HT-29 (cell line): ENCODE results near the gene ODAD3. TPM values are rescaled to one million over a fixed set of nuclear protein-coding genes. Genes with fewer than 3 reads are reported as not detected.
"Not testable (repeated sequence)": the region's sequence is repeated elsewhere in the genome, so short reads cannot be mapped to it uniquely, and the experiment has no call there.

Experiments
- DNase-seq: peaks from one replicate; pipeline ENCODE4 v3.0.0-alpha.2; 2015; ENCODE audit warnings: low spot score
- total RNA-seq: library from RNA; depleted of rRNA; stranded (reverse); fragments of >200 nt; shearing (Covaris generic); gene quantifications from 2 replicates; pipeline ENCODE4 v1.2.3, GENCODE V29; 2014

Gene ODAD3
- total RNA-seq, 1 experiment from 2014 or later = not detected

DNA sequence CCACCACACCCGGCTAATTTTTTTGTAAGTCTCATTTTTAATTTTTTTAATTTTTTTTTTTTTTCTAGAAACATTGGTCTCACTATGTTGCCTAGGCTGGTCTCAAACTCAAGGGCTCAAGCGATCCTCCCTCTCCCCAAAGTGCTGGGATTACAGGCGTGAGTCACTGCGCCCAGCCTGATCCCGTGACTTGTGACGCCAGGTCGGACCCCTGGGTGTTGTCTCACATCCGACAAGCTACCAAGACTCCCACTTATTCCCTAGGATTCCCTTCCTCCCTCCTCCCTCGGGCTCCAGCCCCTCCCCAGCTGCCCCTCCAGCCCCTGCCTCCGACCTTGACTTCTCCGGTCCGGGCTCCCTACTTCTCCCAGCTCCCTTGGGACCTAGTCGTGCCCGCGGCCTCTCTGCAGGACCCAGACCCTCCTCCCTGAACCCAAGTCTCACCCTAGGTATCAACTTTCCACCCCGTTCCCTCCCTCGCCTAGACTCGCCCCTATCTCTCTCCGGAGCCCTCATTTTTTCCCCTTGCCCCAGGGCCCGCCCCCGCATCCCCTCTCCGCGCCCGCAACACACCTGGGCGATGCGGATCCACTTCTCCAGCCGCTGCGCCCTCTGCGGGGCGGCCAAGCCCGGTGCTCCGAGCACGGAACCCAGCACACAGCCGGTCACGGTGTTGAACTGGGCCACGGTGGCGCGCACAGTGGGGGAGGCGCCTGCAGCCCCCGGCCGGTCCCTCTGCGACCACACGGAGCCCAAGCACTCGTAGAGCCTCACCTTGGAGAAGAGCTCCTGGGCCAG lies 28.9 kb downstream of the ODAD3 start:
- no peak for DNase-seq

DNA sequence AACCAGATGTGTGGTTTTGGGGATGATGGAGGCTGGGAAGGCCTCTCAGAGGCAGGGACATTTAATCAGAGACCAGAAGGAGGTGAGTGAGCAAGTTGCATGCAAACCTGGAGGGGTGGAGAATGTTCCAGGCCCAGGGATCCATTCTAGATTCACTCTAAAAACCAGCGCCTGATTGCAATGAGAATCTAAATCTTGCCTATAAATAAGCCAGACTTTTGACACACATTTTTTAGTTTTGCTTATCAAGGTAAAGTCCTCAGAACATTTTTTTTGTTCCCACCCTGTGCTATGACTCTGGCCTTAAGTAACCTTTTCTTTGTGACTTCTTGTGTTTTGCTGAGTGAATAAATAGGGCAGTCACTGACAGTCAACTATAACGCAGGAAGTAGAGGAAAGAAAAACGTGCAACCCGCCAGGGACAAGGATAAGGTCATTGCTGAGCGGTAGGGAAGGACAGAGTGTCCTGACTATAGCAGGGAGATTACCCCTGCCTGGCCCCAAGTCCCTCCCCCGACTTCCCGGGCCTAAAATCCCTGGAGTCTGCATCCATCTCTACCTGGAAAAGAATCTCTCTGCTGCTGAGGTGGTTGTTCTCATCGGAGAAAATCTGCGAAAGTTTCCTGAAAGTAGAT lies 30.2 kb downstream of the ODAD3 start:
- no peak for DNase-seq

DNA sequence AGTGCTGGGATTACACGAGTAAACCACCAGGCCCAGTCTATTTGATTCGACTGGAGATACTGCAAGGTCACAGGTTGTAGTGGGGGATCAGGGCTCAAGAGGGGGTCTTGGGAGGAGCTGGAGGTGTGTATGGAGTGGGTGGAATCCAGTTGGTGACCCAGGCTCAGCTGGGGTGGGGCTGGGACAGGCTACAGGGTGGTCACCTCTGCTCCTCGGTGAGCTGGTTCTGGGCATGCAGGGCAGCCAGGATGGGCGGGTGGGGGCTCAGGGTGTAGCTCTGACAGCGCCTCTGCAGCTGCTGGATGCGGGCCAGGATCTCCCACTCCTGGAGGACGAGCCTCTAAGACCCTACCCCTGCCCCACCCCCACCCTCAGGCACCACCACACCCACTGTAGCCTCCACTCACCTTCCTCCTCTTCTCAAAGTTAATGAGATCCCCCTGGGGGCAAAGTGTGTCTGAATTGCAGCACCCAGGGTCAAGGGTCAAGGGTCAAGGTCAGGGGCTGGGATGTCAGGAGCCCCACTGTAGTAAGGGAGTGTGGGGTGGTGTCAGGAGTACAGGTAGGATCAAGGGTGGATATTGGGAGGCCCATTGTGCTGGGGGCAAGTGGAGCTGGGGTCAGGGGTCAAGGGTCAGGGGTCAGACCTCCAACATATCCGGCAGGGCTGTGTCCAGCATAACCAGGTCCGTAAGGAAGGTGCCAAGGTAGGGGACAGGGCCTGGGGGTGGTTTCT lies 32.9 kb downstream of the ODAD3 start:
- no peak for DNase-seq

DNA sequence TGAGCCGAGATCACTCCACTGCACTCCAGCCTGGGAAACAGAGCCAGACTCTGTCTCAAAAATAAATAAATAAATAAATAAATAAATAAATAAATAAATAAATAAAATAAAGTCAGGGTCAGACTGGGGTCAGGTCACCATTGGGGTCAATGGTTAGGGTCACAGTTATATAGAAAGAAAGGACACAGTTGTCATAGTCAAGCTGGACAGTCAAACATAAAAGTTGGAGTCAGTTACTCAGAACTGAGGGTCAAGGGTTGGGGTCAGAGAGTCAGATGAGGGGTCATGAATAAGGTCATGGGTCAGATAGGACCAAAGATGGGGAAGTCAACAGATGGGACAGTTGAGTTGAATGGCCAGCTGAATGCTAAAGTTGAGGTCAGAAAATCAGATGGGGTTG lies 34.1 kb downstream of the ODAD3 start:
- DNase-seq = no peak

DNA sequence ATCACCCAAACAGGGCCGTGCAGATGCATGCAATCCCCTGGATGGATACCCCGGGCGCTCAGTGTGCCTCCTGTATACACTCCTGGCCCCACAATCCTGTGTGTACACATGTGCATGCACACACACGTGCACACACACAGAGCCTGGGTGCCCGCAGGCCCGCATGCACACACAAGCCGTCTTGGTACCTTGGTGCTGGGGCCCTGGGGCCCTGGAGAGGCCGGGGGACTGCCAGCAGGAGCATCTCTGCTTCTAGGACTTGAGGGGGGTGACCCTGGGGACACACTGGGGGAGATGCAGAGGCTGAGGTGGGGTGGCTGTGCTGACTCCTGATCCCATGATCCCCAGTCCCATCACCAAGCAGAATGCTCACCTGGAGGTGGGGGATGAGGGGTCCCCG lies 35.3 kb downstream of the ODAD3 start:
- no peak for DNase-seq

DNA sequence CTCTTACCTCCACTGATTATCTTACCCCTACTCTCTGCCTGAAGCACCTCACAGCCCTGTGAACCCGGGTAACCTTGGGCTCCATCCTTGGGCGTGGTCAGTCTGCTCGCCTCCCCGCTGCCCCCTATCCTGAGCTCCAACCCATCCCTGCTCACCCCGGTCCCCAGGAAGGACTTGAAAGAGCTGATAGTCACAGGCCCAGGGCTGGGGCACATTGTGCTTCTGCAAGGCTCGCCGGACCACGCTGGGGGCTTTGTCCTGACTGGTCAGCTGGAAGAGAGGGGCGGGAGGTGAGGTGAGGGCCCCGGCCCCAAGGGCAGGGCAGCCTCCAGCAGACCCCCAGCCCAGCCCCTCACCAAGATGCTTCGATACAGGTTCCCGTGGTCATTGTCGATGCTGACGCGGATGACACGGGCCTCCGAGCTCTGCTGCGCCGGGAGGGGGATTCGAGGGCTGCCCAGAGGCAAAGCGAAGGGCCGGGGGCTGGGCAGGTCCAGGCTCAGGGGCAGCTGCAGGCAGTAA lies 37.8 kb downstream of the ODAD3 start:
- no peak for DNase-seq

DNA sequence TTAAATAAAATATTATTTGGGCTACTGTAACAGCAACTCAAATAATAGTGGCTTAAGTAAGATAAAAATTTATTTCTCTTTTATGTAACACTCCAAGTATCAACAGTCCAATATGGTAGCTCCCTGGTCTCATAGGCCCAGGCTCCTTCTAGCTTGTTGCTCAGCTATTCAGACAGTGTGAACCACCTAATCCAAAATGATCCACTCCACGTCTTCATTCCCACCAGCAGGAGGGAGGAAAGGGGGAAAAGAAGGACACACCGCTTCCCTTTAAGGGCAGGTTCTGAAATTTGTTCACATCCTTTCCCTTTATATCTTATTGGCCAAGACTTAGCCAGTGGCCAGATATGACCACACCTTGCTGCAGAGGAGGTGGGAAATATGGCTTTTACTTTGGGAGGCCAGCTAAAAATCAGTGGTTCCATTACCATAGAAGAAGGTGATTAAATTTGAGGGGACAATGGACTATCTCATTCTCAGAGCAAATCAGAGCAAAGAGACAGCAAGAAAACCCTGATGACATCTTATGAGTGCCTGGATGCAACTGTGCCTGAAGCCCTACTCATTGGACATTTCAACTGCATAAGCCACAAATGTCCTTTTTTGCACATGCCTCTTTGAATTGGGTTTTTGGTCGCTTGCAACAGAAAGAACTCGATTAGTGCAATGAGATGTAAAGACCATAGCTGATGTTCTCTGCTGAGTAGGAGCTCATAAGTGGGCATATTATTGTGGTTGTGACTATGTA lies 43.8 kb downstream of the ODAD3 start:
- no peak for DNase-seq

DNA sequence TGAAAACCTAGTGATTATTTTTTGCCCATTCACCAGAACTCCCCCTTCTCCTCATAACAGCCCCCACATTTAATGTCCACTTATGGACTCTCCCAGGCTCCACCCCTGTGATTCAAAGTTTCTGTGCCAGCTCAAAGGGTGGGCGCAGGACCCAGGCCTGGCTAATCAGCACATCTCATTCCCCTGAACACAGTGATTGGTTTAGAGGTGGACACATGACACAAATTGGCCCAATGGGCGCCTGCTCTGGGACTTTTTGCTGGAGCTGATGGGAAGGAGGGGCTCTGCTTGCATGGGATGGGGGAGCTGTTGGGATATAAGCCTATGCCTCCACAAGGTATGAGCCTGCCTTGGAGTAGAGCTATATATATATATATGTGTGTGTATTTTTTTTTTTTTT lies 44.6 kb downstream of the ODAD3 start:
- no peak for DNase-seq

DNA sequence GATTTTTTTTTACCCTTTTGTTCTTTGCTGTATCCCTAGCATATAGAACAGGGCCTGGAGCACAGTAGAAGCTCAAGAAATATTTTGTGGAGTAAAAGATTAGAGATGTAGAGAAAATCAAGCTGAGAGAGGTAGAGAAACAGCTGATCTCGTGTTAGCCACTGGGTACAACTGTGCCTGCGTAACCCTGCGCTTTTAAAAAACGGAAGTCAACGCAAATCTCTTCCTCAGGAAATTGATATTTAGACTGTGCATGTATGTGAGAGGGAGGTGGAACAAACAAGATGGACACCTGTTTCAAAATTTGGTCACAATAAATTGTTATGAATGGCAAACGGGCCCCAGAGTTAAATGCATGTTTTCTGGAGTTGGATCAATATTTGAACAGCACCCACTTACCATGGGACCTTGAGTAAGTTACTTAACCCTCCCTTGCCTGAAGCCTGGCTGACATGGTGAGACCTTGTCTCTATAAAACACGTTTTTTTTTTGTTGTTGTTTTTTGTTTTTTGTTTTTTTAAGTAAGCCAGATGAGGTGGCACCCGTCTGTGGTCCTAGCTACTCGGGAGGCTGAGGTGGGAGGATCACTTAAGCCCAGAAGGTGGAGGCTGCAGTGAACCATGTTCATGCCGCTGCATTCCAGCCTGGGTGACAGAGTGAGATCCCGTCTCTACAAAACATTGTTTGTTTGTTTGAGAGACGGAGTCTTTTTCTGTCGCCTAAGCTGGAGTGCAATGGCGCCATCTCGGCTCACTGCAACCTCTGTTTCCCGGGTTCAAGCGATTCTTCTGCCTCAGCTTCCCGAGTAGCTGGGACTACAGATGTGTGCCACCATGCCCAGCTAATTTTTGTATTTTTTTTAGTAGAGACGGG lies 47.5 kb downstream of the ODAD3 start:
- DNase-seq = no peak

DNA sequence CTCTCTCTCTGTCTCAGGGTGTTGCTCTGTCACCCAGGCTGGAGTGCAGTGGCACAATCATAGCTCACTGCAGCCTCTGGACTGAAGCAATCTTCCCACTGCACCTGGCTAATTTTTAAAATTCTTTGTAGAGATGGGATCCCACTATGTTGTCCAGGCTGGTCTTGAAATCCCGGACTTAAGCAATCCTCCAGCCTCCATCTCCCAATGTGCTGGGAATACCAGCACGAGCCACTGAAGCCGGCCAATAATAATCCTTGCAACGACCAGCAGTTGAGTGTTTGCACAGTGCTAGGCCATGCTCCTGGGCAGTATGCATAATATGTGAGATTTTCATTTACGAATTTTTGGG lies 50.2 kb downstream of the ODAD3 start:
- DNase-seq = no peak

DNA sequence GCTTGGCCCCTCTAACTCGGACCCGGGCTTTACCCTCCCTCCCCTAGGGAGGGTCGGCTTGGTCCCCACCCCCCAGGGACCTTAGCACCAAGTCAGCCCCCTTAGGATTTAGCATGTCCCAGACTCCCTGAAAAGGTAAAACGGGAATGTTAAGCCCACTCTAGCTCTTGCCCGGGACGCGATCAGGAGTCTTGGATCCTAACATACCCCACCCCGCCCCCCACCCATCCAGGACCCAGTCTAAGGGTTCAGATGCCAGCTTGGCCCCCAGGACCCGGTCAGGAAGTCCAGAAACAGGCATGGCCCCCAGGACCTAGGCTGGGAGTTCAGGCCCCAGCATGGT lies 51.2 kb downstream of the ODAD3 start:
- no peak for DNase-seq

DNA sequence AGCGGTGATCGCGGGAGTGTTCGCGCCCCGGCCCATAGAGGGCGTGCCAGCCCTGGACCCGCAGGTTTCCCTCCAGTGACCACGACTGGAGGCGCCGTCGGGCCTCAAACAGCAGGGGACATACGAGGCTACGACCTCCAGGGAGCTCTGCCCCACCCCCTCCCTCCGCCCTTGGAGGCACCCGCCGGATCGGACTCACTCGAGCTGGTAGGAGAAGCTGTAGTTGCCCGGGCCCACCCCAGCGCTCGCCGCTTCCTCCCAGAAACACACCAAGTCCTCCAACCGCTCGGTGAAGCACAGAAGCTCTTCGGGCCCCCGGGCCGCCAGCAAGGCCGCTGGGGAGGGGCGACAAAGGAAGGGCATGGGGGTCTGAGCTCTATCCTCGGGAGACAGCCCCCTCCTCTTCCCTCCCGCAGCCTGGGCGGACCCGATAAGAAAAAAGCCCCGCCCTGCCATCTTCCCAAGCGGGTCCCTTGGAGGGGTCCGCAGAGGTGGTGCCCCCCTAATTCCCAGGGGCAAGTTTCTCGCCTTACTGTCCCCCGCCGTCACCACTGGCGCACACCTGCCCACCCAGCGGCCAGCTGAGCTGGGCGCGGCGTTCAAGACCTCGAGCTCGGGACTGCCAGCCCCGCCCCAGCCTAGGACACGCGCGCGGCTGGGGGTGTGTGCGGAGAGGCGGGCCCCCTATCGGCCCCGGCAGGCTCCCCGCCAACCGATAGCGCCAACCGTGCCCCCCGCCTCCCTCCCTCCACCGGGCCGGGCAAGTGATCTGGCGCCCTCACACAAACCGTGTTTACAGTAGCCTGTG lies 51.8 kb downstream of the ODAD3 start:
- DNase-seq = no peak

DNA sequence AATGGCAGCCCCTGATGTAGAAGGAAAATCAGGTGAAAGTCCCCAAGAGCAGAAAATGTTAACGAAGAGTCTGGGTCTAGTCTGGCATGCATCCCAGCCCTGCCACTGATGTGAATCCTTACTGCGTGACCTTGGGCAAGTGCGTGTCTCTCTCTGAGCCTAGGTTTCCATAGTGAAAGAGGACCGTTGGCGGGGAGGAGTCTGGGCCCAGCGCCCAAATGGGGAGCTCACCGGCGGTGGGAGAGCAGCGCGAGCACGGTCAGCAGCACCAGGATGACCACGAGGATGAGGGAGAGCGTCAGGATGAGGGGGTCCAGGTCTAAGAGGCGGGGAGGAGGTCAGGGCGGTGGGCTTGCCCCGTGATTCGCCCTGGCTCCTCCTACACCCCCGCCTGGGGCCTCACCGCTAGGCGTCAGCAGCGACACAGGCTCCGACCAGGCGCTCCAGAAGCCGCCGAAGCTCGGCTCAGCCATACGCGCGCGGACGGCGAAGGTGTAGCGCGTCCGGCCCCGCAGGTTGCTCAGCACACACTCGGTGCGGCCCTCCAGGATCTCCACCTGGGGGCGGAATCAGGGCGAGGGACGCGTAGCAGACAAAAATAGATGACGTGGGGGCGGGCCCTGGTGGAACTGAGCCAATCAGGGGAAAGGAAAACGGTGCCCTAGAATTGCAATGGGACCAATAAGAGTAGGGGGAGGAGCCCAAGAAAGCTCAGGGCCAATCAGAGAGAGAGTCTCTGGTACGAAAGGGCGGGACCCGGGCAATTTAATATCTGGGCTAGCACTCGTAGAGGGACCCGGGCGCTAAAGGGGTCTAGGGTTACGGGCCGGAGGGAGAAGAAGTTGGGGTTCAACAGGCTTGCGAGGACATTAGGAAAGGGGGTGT lies 54.0 kb downstream of the ODAD3 start:
- DNase-seq = peak; percentile 95

DNA sequence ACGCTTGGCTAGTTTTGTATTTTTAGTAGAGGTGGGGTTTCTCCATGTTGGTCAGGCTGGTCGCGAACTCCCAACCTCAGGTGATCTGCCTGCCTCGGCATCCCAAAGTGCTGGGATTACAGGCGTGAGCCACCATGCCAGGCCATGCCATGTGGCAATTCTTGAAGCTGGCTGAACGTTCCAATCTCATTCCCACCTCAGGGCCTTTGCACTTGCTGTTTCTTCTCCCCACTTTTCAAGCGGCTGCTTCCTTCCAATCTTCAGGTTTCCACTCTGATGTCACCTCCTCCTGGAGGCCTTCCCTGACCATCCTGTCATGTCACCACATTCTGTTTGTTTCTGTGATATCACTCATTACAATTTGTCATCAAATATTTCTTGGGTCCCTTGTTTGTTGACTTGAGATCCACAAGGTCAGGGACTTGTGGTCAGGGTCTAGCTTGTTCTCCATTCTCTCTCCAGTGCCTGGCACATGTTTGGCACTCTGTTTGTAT lies 55.0 kb downstream of the ODAD3 start:
- DNase-seq = no peak

DNA sequence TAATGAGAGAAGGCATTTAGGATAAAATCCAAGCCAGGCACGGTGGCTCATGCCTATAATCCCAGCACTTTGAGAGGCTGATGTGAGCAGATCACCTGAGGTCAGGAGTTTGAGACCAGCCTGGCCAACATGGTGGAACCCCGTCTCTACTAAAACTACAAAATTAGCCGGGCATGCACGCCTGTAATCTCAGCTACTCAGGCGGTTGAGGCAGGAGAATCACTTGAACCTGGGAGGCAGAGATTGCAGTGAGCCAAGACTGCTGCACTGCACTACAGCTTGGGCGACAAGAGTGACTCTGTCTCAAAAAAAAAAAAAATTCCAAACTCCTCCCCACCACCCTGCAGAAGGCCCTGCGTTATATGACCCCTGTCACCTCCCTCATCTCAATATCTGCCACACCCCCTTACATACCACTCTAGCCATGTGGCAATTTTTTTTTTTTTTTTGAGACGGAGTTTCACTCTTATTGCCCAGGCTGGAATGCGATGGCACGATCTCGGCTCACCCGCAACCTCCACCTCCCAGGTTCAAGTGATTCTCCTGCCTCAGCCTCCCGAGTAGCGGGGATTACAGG lies 55.6 kb downstream of the ODAD3 start:
- DNase-seq = not testable (repeated sequence)

DNA sequence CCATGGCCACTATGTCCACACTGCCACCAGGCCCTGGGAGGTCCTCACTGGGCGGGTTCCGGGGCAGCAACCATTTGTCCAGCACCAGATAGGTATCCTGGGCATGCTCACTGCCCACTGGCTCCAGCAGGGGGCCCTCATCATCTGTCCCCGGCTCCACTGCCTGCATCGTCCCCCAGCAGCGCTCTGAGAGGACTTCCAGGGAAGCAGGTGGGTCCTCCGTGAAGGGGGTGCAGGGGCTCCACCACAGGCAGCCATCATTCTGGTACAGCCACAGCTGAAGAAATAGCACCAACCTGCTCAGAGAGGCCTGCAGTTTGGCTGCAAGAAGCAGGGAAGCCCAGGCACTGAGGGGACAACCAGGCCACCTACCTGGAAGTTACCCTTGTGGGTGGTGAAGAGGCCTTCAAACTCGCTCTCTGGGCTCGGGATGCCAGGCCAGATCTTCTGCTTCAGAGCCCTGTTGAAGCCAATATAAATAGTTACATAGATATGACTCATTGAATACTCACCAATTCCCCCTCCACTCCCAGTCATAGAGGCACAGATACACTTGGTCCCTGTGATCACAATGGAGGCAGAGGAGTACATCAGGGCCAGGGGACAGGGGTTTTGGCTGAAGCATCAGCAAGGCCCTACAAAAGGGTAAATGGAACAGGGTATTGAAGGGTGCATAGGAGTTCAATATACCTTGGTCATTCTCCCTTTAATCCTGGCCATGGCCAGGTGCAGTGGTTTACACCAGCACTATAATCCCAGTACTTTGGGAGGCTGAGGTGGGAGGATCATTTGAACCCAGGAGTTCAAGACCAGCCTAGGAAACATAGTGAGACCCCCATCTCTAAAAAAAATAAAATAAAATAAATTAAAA lies 56.4 kb downstream of the ODAD3 start:
- DNase-seq = peak; percentile 45

DNA sequence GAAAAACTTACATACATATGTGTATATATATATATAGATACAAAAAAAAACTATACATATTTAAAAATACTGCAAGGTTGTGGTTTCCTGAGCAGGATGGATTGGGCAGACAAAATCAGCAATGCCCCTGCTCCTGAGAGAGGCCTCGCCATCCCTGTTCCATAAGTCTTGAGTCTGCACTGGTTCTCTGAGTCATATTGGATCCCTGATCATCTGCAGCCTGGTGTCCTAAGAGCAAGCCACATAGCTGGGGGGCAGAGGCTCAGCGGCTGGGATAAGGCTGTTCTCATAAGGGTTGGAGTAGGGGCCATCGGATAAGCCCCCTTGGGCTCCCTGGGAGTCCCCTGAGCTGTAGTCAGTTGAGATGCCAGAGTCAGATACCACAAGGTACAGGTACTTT lies 57.2 kb downstream of the ODAD3 start:
- no peak for DNase-seq
